ENCODE data around the gene PSMD3. TPM values are rescaled to one million over a fixed set of nuclear protein-coding genes. Genes with fewer than 3 reads are reported as not detected.
"Not testable (repeated sequence)": the region's sequence is repeated elsewhere in the genome, so short reads cannot be mapped to it uniquely, and the experiment has no call there.

Gene PSMD3
- total RNA-seq, result 130 and 132 TPM in 2 replicates

DNA sequence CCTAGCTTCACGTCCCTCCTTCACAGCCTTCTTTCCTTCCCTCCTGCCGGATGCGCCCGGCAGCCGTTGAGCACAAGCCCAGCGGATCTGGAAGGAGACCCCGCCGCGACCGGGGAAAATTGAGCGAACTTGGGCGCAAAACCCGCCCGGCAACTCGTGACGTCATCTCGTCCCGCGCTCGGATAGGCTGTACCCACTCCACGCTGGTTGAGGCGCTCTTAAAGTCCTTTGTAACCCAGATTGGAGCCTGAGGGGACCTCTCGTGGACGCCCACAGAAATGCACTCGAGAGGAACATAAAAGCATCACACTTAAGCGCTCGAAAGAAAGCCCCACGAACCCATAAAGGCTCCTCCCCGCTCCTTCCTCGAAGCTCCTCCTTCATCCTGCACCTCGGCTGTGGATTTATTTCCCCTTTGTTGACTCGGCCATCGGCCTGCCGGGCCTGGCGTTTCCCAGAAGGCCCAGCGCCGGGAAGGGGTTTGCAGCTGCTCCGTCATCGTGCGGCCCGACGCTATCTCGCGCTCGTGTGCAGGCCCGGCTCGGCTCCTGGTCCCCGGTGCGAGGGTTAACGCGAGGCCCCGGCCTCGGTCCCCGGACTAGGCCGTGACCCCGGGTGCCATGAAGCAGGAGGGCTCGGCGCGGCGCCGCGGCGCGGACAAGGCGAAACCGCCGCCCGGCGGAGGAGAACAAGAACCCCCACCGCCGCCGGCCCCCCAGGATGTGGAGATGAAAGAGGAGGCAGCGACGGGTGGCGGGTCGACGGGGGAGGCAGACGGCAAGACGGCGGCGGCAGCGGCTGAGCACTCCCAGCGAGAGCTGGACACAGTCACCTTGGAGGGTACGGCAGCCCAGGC is at the start of gene PSMD3:
PSMD3 (plus strand) TSS at position 457 of the 856 bp plus-strand sequence; CDS start at position 621, 164 bp downstream.
- intact Hi-C loops (cut with micrococcal nuclease), result loop anchor here (1.0 to 10.0 kb wide), 19 partner anchors 21 to 1228 kb away; partner anchors contain the start of genes CASC3, FBXL20, LRRC3C and MED24

DNA sequence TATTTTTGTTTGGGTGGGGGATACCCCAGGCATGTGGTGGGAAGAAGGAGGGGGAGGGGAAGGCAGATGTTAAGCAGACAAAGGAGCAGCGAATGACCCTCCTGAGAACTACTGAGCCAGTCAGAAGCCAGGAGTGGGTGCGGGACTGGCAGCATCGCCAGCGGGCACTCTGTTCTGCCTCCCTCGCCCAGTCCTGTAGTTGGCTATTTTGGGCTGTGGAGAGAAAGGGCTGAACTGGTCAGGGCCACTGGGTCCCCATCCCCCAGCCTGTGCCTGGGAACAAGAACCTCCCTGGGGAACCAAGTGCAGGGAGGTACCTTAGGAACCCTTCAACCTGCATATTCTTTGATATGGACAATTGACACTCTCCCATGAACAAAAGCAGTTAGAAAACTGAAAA is 46.7 kb upstream of the PSMD3 start:
- intact Hi-C loops (cut with micrococcal nuclease), result no loop called here

DNA sequence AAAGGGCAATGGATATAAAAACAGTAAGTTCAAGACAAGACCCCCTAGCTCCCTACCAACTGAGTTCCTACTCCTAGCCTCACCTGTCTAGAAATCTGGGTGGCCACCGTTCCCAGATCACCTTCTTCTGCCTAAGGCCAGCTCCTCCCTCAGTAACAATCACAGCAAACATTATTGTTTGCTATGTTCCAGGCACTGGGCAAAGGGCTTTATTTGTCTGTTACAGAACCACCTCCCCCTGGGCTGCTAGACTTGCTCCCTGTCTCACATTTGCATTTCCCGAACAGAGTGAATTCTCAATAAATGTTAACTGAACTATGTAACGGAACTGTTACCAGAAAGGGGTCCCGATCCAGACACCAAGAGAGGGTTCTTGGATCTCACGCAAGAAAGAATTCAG is 46.3 kb upstream of the PSMD3 start:
- intact Hi-C loops (cut with micrococcal nuclease), result no loop called here

DNA sequence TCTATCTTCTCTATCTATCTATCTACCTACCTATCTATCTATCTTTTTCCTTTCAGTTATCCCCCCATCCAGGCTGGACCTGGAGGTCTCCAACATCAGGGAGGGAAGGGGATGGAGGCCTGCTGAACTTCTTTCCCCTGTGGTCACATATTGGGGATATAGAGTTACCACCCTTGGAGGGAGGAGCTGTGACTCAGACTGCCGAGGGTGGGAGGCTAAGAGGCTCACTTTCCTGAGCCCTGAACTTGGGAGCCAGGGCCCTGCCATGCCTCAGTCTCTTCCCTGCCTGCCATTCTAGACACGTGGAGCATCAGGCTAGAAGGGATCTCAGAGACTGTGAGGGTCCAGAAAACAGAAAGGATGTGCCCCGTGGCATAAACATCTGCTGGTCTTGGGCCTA is 44.7 kb upstream of the PSMD3 start:
- intact Hi-C loops (cut with micrococcal nuclease), result no loop called here

DNA sequence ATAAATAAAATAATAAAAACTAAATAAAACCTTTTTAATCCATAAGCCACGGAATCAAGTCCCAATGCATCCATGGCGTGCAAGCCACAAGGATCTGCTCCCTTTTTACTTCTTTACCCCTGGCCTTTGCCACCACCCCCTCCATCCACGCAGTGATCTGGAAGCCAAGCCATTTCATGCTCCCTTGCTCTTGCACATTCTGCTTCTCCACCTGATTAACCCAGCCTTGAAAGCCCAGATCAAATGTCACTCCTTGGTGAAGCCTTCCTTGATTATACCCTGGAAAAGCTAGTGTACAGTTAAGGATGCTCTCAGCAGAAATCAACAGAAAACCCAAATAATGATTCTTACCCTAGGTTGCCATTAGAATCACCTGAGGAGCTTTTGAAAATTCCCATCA is 43.2 kb upstream of the PSMD3 start:
- intact Hi-C loops (cut with micrococcal nuclease), result no loop called here

DNA sequence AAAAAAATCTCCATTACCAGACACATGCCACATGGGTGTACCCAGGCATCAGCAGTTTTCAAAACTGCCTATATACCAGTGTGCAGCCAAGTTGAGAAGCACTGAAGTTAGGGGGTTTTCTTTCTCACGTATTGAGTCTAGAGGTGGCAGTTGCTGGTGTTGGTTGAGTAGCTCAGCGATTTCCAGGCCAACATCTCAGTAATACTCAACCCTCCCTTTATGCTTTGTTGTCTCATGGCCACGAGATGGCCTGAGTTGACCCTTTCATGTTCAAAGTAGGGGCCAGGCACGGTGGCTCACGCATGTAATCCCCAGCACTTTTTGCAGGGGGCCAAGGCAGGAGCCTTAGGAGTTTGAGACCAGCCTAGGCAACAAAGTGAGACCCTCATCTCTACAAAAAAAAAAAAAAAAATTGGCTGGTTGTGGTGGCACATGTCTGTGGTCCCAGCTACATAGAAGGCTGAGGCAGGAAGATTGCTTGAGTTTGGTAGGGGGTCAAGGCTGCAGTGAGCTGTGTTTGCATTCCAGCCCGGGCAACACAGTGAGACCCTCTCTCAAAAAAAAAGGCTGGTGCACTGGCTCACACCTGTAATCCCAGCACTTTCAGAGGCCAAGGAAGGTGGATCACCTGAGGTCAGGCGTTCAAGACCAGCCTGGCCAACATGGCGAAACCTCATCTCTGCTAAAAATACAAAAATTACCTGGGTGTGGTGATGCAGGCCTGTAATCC is 42.3 kb upstream of the PSMD3 start:
- intact Hi-C loops (cut with micrococcal nuclease), result no loop called here

DNA sequence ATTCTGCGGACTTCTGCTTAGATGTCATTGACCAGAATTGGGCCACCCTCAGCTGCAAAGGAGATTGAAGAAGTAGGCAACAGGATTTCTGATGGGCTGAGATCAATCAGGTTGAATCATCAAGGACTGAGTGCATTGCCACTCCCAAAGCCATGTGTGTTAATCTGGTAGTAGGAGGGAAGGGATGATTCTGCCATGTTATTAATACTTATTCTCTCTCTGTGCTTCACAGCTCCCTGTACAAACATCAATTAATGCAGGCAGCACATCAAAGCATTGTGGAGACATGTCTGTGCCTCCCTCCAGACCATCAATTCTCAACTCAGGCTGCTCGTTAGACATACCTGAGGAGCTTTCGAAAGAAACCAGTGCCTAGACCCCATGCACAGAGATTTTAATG is 41.5 kb upstream of the PSMD3 start:
- intact Hi-C loops (cut with micrococcal nuclease), result no loop called here

DNA sequence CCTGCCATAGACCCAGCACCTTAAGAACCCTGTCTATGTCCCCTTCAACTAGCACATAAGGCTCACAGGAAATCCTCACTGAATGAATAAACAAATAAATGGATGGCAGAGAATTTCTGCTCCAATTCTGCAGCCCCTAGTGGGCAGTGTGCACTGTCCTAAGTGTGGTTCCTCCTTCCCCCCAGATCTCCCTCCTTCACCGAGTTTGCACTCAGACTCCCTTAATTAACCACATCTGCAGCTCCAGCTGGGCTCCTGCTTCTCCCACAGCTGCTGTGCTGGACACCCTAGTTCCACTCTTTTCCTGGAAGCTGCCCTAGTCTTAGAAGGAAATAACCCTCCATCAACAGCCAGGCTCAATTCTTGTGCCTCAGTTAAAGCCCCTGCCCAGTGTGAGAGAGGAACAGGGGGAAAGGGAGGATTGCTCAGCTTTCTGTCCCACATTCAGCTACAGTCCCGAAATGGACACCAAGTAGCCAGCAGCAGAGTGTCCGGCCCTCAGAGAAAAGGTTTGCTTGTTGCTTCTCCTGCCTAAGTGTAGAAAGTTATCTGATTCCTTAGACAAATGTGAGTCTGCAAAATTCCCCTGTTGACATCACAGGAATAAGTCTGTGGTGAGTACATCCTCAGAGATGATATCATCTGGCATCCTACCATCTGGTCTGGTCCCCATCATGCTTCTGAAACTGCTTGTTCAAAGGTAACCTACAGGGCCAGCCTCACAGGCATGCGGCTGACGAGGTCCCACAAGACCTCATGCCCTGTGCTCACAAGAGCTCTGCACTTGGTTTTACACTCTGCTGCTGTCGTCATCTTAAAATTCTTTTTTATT is 40.8 kb upstream of the PSMD3 start:
- intact Hi-C loops (cut with micrococcal nuclease), result loop anchor here (1.0 kb wide), 3 partner anchors 12 to 40 kb away; partner anchors contain the start of genes LRRC3C, ORMDL3 and PSMD3

DNA sequence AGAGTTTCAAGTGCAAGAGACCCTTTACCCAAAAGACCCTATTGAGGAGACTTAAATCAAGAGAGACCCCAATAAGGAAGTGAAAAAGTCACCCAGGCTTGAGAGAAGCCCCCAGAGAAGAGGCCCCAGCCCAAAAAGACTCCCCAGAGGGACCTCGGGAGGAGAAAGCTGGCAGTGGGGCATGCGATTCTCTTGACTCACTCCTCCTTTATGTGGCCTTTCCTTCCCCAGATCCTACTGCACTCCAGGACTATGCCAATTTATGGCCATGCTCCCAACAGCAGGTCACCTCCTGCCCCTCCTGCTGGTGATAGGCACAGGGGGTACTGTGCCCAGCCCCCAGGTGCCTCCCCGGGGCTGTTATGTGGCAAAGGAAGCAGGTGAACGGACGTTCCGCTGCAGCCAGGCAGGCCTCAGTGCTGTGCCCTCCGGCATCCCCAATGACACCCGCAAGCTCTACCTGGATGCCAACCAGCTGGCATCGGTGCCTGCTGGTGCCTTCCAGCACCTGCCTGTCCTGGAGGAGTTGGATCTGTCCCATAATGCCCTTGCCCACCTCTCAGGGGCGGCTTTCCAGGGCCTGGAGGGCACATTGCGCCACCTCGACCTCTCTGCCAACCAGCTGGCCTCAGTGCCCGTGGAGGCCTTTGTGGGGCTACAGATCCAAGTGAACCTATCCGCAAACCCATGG is 36.8 kb upstream of the PSMD3 start:
- intact Hi-C loops (cut with micrococcal nuclease), result no loop called here

DNA sequence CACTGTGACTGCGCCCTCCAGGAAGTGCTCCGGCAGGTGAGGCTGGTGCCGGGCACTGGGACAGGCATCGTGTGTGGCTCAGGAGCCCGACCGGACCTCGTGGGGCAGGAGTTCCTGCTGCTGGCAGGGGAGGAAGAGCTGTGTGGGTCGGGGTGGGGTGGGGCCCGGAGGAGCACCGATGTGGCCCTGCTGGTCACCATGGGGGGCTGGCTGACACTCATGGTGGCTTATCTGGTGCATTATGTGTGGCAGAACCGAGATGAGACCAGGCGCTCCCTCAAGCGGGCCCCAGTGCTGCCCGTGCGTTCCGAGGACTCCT is 36.3 kb upstream of the PSMD3 start:
- intact Hi-C loops (cut with micrococcal nuclease), result no loop called here

DNA sequence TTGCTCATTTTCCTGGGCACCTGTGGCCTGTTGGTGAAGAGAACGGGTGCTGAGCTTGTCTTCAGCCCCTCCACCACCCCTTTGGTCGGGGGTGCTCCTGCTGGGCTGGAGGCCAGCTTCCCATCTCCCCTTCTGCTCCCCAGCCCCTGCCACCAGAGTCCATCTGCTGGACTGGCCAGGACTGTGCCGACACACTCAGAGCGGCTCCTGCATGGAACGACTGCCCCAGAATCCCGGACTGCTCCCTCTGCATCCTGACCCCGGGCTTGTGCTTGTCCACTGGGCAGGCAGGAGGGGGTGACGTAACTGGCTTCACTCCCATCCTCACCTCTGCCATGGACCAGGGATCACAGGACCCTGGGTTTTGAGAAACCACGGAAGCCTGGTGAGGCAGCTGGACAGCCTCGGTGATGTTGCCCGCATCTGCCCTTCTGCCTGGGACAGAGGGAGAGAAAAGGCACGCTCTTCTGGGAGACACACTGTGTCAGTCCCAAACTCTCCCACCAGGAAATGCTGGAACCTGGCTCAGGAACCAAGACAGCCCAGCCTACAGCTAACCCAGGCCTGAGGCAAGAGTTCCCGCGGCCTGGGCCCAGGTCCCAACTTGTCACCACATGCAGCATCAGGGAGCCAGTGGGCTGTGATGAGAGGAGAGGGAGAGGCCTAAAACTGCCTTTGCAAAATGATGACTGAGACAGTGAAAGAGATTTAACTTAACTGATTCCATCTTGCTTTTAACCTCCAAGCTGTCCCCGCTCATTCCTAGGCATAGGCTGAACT is 33.9 kb upstream of the PSMD3 start:
- intact Hi-C loops (cut with micrococcal nuclease), result no loop called here

DNA sequence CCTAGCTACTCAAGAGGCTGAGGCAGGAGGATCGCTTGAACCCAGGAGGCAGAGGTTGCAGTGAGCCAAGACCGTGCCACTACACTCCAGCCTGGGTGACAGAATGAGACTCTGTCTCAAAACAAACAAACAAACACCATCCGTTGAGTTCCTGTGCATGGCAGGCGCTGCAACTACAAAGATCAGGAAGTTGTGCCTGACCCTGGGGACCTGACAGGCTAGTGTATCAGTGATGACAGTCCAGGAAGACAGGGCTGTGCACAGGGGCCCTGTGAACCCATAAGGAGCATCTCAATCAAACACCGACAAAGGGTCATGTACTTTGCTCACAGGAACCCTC is 32.1 kb upstream of the PSMD3 start:
- intact Hi-C loops (cut with micrococcal nuclease), result not testable (repeated sequence)

DNA sequence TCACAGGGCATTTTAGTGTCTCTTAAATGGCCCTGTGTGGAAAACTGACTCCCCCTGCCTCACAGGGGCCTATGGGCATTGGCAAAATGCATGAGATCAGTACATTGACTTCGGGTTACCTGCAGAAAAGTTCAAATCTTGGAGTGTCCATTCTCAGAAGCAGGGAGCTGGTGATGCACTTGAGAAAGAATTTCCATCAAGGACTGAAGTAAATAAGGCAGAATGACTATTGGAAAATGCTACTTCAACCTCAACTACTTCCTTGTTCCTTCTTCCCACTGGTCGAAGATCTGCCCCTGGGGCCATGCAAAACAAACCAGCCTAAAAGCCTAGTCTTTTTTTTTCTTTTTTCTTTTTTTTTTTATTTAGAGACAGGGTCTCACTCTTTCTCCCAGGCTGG is 31.6 kb upstream of the PSMD3 start:
- intact Hi-C loops (cut with micrococcal nuclease), result no loop called here

DNA sequence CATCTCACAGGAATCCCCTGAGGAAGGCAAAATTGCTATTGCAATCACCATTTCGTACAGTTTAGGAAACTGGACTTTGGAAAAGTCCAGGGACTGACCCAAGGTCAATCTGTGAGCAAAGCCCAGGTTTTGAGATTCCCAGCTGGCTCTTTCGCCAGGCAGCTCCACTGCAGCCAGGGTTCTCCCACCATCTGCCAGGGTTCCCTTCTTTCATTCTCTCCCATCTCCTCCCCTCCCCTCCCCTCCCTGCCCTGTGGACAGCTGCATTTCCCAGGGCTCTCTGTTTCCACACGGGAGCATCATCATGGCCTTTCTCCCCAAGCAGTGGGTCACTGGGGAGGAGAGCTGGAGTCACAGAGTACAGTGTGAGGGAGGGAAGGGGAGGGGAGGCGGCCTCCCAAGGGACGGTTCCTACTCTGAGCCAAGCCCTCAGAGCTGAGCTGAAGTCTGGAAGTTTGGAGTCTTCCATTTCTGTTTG is 29.7 kb upstream of the PSMD3 start:
- intact Hi-C loops (cut with micrococcal nuclease), result no loop called here

DNA sequence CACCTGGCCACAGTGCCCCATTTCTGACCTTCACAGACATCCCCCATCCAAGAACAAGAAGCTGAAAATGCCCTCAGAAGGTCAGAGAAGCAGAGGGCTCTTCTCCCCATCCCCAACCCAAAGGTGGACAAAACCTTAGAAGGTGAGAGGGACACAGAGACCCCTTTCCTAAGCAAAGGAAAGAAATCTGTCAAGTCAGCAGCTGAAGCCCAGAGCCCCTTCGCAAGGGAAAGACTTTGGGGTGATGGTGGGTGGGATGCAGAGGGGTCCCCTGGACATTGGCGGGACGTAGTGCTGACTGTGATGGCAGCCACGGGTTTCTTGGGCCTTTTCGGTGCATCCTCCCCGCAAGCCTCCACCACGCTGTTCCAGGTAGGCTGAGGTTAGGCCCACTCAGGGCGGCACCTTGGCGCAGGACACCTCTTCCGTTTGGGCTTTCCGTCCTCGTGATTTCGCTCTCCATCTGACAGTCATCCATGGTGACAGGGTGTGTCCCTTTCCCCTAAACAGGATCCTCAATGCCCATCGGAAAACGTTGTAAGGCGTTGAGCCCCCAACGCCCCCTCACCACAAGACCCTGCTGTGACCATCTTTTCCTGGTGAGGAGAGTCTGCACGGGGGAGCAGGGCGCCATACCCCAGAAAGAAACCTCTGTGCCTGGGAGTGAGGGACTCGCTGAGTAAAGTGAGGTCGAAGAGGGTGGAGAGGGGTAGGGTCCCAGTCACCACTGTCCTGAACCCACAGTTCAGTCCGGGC is 28.5 kb upstream of the PSMD3 start:
- intact Hi-C loops (cut with micrococcal nuclease), result loop anchor here (1.0 to 2.0 kb wide), 2 partner anchors 12 to 329 kb away; no protein-coding TSS in a partner anchor

DNA sequence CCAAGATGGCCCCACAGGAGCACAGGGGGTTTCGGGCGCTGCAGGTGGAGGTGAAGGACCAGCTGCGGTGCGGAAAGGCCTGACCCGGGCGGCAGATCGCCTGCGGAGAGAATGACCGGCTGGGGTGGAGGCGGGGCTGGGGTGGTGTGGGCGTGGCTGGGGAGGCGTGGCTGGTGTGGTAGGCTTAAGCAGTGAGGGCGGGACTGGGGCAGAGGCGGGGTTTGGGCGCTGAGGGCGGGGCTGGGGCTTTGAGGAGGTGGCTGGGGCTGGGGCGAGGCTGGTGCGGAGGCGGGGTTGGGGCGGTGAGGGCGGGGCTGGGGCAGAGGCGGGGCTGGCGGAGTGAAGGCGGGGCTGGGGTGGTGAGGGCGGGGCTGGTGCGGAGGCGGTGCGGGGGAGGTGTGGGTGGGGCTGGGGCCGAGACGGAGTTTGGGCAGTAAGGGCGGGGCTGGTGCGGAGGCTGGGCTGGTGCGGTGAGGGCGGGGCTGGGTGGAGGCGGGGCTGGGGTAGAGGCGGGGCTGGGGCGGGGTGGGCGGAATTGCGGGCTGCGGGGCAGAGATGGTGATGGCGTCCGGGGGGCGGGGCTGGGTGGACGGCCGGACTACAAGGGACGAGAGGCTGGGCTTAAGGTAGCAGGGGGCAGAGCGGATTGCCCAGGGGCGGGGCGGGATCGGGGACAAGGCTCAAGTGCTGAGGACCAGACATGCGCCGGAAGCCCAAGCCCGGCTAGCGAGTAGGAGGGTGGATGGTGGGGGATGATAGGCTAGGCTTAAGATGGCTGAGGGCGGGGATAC is 27.7 kb upstream of the PSMD3 start:
- intact Hi-C loops (cut with micrococcal nuclease), result loop anchor here (1.0 to 2.0 kb wide), 8 partner anchors 13 to 365 kb away; partner anchors contain the start of genes MIEN1, PSMD3 and STARD3

DNA sequence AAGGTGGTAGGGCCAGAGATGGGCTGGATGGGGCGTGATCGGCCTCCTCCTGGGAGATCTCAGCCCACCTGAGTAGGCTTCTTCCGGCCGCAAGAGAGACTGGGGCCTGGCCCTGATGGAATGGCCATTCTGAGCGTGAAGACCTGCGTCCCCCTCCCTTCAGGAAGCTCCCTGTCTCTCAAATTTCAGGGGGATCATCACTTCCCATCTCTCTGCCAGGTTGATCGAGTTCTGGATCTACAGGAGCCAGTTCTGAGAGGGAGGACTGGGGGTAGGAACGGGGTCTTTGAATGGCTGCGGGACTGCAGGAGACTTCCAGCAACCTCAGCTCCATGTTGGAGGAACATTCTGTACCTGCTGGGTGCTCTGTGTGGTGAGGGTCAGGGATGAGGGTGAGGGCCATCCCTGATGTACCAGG is 27.1 kb upstream of the PSMD3 start:
- intact Hi-C loops (cut with micrococcal nuclease), result loop anchor here (1.0 to 2.0 kb wide), 7 partner anchors 27 to 365 kb away; partner anchors contain the start of genes MIEN1, PSMD3 and STARD3

DNA sequence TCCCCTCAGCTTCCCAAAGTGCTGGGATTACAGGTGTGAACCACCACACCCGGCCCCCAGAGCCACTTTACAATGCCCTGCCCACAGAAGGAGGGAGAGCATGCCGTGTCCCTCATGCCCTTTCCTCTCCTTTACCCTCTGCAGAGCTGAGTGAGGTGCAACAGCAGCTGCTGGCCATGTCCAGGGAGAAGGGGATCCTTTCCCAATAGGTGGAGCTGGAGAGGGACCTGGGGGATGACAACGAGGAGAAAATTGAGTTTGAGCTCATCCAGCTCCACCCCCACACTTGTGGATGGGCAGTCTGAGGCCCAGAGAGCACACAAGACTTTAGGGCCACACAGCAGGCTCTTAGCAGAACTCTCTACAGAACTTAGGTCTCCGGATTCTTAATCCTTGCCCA is 25.7 kb upstream of the PSMD3 start:
- intact Hi-C loops (cut with micrococcal nuclease), result no loop called here

All from T-helper 1 cell treated with Interleukin-12 subunit alpha and Interleukin-12 subunit beta and Interleukin-4 antibody, amounts not matched to agents 30 ng/mL and 1 ng/mL, for 36 hours (primary cell).